SIG-M5 treated with dmso at 0.1 percent for 504 hours (cell line): Measurements from ENCODE around the gene NEBL.
"Not testable (repeated sequence)": the region's sequence is repeated elsewhere in the genome, so short reads cannot be mapped to it uniquely, and the experiment has no call there.

ENCODE experiments used
- DNase-seq: peaks from one replicate; lab custom pipeline; 2025; ENCODE audit not compliant: unreplicated experiment; lab: John Stamatoyannopoulos, UW

The NEBL gene

GRCh38 chr10:20897146-20897825, at the start of gene NEBL:
Gene NEBL, minus strand, starts transcription at chr10:20897311. Its CDS starts 106 bp downstream, at chr10:20897205.
- DNase-seq: no peak

GRCh38 chr10:20945546-20946332, 48.6 kb upstream of the NEBL start:
- no peak for DNase-seq

DNA sequence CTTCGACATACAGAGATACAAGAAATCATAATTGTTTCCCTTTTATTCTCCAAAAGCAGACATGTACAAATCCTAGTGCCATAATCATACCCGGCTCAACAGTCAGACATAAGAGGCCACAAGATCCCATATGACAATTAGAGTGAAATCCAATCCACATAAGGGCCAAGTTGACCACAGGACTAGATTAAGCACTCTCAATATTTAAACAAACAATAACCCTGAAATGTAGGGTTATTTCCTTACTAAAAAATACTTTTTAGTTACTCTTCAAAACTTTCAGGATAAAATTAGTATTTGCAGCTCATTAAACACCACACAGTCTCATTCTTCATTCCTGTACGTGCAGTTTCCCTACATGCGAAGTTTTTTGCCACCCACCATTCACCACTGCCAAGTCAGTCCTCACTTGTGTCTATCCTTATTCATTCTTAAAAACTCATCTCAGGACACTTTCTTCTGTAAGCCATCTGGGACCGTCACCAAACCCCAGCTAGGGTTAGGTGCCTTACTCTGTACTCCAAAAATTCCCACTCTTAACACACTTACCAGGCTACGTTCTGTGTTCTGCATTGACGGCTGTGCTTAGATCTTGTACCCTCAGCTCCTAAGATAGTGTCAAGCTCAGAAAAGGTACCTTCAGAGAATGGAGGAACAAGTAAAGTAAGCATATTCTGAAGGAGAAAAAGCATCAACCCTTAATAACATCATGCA, 47.8 kb upstream of the NEBL start:
- DNase-seq: no peak

- DNase-seq: not testable (repeated sequence)
Measured at GRCh38 chr10:20939414-20939813, 42.3 kb upstream of the NEBL start.

DNA sequence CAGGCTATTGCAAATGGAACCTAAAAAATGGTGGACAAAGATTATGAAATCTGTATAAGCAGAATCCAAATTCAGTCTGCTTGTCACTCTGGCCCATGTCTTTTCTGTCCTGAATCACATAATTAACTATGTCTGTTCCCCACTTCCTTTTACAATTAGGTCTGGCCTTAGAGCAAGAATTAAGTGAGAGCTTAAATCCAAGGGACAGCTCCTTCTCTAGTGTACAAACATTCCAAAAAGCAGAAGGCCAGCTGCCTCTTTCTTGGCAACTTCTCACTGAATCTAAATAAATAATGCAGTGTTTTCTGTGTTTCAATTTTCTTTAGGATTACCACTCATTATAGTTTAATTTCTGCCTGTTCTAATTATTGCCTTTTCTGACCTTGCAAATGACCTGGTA, 39.3 kb upstream of the NEBL start:
- no peak for DNase-seq

DNA sequence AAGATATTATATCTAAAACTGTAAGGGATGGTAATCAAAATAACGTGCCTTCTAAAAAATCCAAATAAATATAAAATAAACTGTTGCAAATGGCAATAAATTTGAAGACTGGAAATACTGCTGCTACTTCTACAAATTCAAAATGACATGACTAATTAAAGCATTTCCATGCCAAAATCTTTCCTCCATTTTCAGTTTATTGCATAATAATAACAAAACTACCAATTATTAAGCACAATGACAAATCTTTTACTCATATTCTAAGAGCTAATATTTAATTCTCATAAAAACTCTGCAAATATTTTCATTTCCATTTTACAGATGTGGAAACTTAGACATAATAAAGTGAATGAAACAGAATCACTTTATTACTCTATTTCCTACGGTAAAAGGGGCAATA, 38.8 kb upstream of the NEBL start:
- DNase-seq: no peak

DNA sequence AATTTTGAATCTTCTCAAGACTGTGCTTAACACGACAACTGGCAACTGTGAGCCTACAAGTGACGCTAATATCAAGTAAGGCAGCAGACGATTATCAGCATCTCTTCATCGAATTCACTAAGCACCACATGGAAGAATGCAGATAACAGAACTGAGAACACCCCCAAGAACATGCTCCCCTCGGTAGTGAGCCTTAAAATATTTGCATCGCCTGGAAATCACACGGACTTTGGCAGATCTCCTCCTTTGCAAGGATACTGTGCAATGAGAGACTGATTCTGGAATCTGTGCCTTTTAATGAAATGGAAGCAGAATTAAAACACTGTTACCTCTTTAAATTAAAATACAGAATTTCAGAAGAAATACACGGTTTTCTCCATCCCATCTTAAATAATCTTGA, 38.2 kb upstream of the NEBL start:
- no peak for DNase-seq

DNA sequence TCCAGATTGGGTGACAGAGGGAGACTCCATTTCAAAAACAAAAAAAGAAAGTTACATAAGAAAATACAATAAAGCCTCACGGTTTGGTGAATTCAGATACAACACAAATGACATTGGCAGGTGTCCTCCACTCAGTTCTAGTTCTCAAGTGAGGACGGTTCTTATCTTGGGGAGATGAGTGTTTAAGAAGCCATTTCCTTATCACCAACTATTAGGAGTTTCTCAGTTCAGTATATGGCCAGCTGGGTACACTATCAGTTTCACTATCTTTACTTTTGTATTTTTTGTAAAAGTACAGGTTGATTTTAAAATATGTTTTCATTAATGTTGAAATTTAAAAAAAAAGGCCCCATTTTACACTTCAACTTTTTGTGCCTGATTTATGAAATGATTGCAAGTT, 36.6 kb upstream of the NEBL start:
- DNase-seq: no peak

- no peak for DNase-seq
Measured at GRCh38 chr10:20932606-20933126, 35.6 kb upstream of the NEBL start.

- no peak for DNase-seq
Measured at GRCh38 chr10:20931156-20931795, 34.2 kb upstream of the NEBL start.

DNA sequence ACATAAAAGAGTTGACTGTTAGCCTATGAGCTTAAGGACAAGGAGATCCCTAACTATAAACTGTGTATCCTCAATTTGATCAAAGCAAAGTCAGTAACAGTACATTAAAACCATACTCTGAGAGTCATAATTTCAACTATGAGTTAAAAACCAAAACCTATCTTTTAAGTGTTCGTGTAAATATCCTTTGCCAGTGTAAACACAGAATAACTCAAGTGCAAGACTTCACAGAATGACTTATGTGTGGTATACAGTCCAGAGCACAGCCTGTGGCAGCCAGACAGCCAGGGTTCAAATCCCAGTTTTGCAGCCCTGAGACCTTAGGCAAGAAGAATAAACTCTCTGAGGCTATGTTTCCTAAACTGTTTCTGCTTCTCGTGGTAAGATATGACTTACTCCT, 30.3 kb upstream of the NEBL start:
- DNase-seq: no peak

- no peak for DNase-seq
Measured at GRCh38 chr10:20922451-20922850, 25.3 kb upstream of the NEBL start.

GRCh38 chr10:20922033-20922432, 24.9 kb upstream of the NEBL start:
- no peak for DNase-seq

- no peak for DNase-seq
Measured at GRCh38 chr10:20920061-20920460, 22.9 kb upstream of the NEBL start.

GRCh38 chr10:20919481-20919880, 22.4 kb upstream of the NEBL start:
- DNase-seq: no peak

DNA sequence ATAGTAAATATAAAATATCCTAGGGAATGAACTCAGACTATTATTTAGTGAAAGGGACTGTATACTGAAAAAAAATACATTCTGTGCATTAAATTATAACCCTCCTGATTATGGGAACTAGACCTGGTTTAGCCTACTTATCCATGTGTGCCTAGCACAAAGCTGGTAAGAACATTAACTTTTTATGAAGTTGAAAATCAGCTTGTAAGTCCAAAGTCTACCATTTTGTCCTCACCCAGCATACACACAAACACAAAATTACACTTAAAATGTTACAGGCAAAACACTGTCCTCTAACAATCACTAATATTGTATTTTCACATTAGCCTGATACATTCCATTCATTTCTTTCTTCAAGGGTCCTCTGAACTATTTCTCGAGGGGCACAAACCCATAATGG, 19.9 kb upstream of the NEBL start:
- DNase-seq: no peak

- DNase-seq: no peak
Measured at GRCh38 chr10:20912969-20913368, 15.9 kb upstream of the NEBL start.

- no peak for DNase-seq
Measured at GRCh38 chr10:20911626-20912025, 14.5 kb upstream of the NEBL start.

DNA sequence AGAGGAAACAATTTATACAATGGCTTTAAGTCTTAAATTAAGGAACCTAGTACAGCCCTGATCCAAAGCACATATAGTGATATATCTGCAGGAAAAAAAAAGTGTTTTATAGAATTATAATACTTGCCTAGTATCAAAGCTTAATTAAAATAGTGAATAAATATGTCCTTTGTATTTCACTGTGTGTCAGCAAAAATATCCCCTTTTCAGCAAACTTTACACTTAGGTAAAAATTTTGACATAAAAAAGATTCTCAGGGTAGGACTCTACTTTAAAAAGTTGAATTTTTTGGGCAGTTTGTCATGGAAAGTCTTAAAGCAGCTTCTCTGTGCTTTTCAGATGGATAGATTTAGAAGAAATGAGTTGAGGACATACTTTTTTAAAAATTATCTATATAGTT, 12.7 kb upstream of the NEBL start:
- no peak for DNase-seq

- DNase-seq: no peak
Measured at GRCh38 chr10:20908391-20908790, 11.3 kb upstream of the NEBL start.

DNA sequence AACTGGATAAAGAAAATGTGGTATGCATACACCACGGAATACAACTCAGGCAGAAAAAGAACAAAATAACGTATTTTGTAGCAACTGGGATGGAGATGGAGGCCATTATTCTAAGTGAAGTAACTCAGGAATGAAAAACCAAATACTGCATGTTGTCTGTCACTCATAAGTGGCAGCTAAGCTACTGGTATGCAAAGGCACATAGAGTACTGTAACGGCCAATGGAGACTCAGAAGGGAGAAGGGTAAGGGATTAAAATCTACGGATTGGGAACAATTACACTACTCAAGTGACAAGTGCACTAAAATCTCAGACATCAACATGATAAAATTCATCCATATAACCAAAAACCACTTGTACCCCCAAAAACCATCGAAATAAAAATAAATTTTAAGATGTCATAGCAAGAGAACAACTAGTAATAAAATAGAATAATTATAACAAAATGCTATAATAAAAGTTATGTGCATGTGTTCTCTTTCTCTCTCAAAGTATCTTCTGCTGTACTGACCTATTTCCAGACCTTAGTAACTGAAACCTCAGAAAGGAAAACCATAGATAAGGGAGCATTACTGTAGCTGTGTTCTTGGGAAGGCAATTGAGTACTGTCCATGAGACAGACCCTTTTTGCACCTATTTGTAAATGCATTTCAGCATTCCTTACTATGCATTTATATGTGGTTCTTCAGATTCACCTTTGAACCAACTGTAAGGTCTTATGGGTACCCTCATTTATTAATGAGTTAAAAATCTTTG, 6.7 kb upstream of the NEBL start:
- no peak for DNase-seq
